H9 (cell line): Measurements from ENCODE around the gene ABCA10. TPM values are rescaled to one million over a fixed set of nuclear protein-coding genes. Genes with fewer than 3 reads are reported as not detected.

Source experiments
- DNase-seq: peaks from one replicate; pipeline ENCODE4 v3.0.0-alpha.2; 2017
- H2AFZ ChIP-seq: one replicate; pipeline ENCODE4 v1.6.1; 2013; ENCODE audit warnings: mild to moderate bottlenecking, low read length, control low read depth, moderate library complexity
- H2AK5ac ChIP-seq: 2 replicates; pipeline ENCODE4 v1.6.1; 2013; ENCODE audit warnings: low read length, control low read depth, mixed read lengths; ENCODE audit not compliant: insufficient read length
- H2BK120ac ChIP-seq: one replicate; pipeline ENCODE4 v1.6.1; 2013; ENCODE audit warnings: low read depth, mild to moderate bottlenecking, low read length, control low read depth, inconsistent platforms; ENCODE audit not compliant: poor library complexity, severe bottlenecking
- H2BK12ac ChIP-seq: 2 replicates; pipeline ENCODE4 v1.6.1; 2013; ENCODE audit warnings: low read length, control low read depth, mixed read lengths, low read depth; ENCODE audit not compliant: insufficient read length
- H2BK15ac ChIP-seq: 2 replicates; pipeline ENCODE4 v1.6.1; 2013; ENCODE audit warnings: low read depth, low read length, control low read depth
- H2BK20ac ChIP-seq: one replicate; pipeline ENCODE4 v1.6.1; 2013; ENCODE audit warnings: low read depth, mild to moderate bottlenecking, low read length, control low read depth, inconsistent platforms; ENCODE audit not compliant: poor library complexity, severe bottlenecking
- H2BK5ac ChIP-seq: 2 replicates; pipeline ENCODE4 v1.6.1; 2013; ENCODE audit warnings: low read length, control low read depth, mixed read lengths; ENCODE audit not compliant: insufficient read length
- H3K14ac ChIP-seq: 2 replicates; pipeline ENCODE4 v1.6.1; 2013; ENCODE audit warnings: low read length, control low read depth; ENCODE audit not compliant: insufficient read depth
- H3K18ac ChIP-seq: 2 replicates; pipeline ENCODE4 v1.6.1; 2013; ENCODE audit warnings: low read depth, mild to moderate bottlenecking, mixed read lengths, low read length, control low read depth; ENCODE audit not compliant: insufficient read length
- H3K23ac ChIP-seq: 2 replicates; pipeline ENCODE4 v1.6.1; 2013; ENCODE audit warnings: low read length, control low read depth, mixed read lengths, low read depth; ENCODE audit not compliant: insufficient read length
- H3K23me2 ChIP-seq: 2 replicates; pipeline ENCODE4 v1.6.1; 2013; ENCODE audit warnings: low read depth, mild to moderate bottlenecking, mixed read lengths, low read length, control low read depth; ENCODE audit not compliant: insufficient read length, poor library complexity, severe bottlenecking
- H3K27ac ChIP-seq: 2 replicates; pipeline ENCODE4 v1.5.1; 2013; ENCODE audit warnings: low read length, control low read depth, mixed read lengths, low read depth; ENCODE audit not compliant: insufficient read length
- H3K27me3 ChIP-seq: 2 replicates; pipeline ENCODE4 v1.6.1; 2013; ENCODE audit warnings: low read length, control low read depth, inconsistent platforms; ENCODE audit not compliant: insufficient read depth
- H3K4ac ChIP-seq: 2 replicates; pipeline ENCODE4 v1.6.1; 2013; ENCODE audit warnings: low read depth, mild to moderate bottlenecking, control low read depth, inconsistent platforms, low read length, moderate library complexity
- H3K4me1 ChIP-seq: 2 replicates; pipeline ENCODE4 v1.6.1; 2013; ENCODE audit warnings: low read length, control low read depth, inconsistent platforms; ENCODE audit not compliant: insufficient read depth
- H3K4me2 ChIP-seq: 2 replicates; pipeline ENCODE4 v1.6.1; 2013; ENCODE audit warnings: low read length, control low read depth, mixed read lengths; ENCODE audit not compliant: insufficient read length, insufficient read depth
- H3K56ac ChIP-seq: 2 replicates; pipeline ENCODE4 v1.6.1; 2013; ENCODE audit warnings: low read depth, mild to moderate bottlenecking, mixed read lengths, low read length, control low read depth; ENCODE audit not compliant: insufficient read length
- H3K79me1 ChIP-seq: 2 replicates; pipeline ENCODE4 v1.6.1; 2013; ENCODE audit warnings: low read depth, mild to moderate bottlenecking, moderate library complexity, low read length, control low read depth, inconsistent platforms; ENCODE audit not compliant: insufficient read depth, poor library complexity, severe bottlenecking
- H3K79me2 ChIP-seq: 2 replicates; pipeline ENCODE4 v1.6.1; 2013; ENCODE audit warnings: low read length, control low read depth, inconsistent platforms; ENCODE audit not compliant: insufficient read depth
- H3K9ac ChIP-seq: 2 replicates; pipeline ENCODE4 v1.6.1; 2013; ENCODE audit warnings: low read length, control low read depth, mixed read lengths; ENCODE audit not compliant: insufficient read length; ENCODE audit errors: extremely low read depth
- H3K9me3 ChIP-seq: one replicate; pipeline ENCODE4 v1.6.1; 2013; ENCODE audit warnings: low read depth, low read length, inconsistent platforms; ENCODE audit not compliant: control insufficient read depth
- H3T11ph ChIP-seq: one replicate; pipeline ENCODE4 v1.6.1; 2013; ENCODE audit warnings: mild to moderate bottlenecking, low read length, control low read depth, inconsistent platforms
- H4K20me1 ChIP-seq: one replicate; pipeline ENCODE4 v1.6.1; 2013; ENCODE audit not compliant: control insufficient read depth, insufficient read length, insufficient read depth
- H4K5ac ChIP-seq: 2 replicates; pipeline ENCODE4 v1.6.1; 2013; ENCODE audit warnings: low read depth, mild to moderate bottlenecking, mixed read lengths, low read length, control low read depth; ENCODE audit not compliant: insufficient read length
- H4K8ac ChIP-seq: replicated peaks from 2 replicates; pipeline ENCODE4 v1.6.1; 2013; ENCODE audit warnings: low read length, control low read depth, mixed read lengths, low read depth; ENCODE audit not compliant: insufficient read length
- H4K91ac ChIP-seq: 2 replicates; pipeline ENCODE4 v1.6.1; 2013; ENCODE audit warnings: low read depth, mild to moderate bottlenecking, moderate library complexity, mixed read lengths, low read length, control low read depth; ENCODE audit not compliant: insufficient read length
- H3K27ac Mint-ChIP-seq, 3 experiments: 2 replicates in 2 of 3; 3 replicates in 1 of 3; pipeline ENCODE4 v1.8.0; 2020 to 2021; ENCODE audit warnings: mixed read lengths in 3 of 3, mild to moderate bottlenecking in 1 of 3, moderate library complexity in 1 of 3
- H3K27me3 Mint-ChIP-seq: 2 replicates; pipeline ENCODE4 v1.8.0; 2021; ENCODE audit warnings: low read depth, mild to moderate bottlenecking, moderate library complexity, mixed read lengths
- H3K36me3 Mint-ChIP-seq, 3 experiments: 2 replicates in 2 of 3; 3 replicates in 1 of 3; pipeline ENCODE4 v1.8.0; 2020 to 2021; ENCODE audit warnings: low read depth in 3 of 3, mixed read lengths in 3 of 3; ENCODE audit not compliant: insufficient read depth in 1 of 3
- H3K4me1 Mint-ChIP-seq, 2 experiments: 2 replicates each; pipeline ENCODE4 v1.8.0; 2020; ENCODE audit warnings: mixed read lengths in 2 of 2
- H3K4me3 Mint-ChIP-seq, 2 experiments: 2 replicates in 1 of 2; 3 replicates in 1 of 2; pipeline ENCODE4 v1.8.0; 2020 to 2021; ENCODE audit warnings: mild to moderate bottlenecking in 2 of 2, mixed read lengths in 2 of 2, moderate library complexity in 1 of 2
- H3K9me3 Mint-ChIP-seq, 2 experiments: 2 replicates in 1 of 2; 3 replicates in 1 of 2; pipeline ENCODE4 v1.8.0; 2020; ENCODE audit warnings: mild to moderate bottlenecking in 2 of 2, mixed read lengths in 2 of 2, moderate library complexity in 1 of 2
- CTCF ChIP-seq: fragments of 200-600 bp; sonication (generic); conservative IDR thresholded peaks from 3 replicates; pipeline ENCODE4 v1.8.0; 2021; ENCODE audit warnings: antibody characterized with exemption, mild to moderate bottlenecking
- WGBS: extraction: QIAGEN DNeasy Blood & Tissue Kit; methylation state at CpG from one replicate; pipeline ENCODE4 v1.1.7; 2013; ENCODE audit warnings: missing lambda C conversion rate, low lambda C conversion rate, mixed read lengths; ENCODE audit not compliant: insufficient read length; ENCODE audit errors: extremely low coverage; 5-methylcytosine and 5-hydroxymethylcytosine counted together
- total RNA-seq: library from RNA; stranded (reverse); gene quantifications from 2 replicates; pipeline ENCODE4 v1.2.1, GENCODE V29; 2021

The ABCA10 gene
- total RNA-seq, 1 experiment from 2014 or later, result not detected

DNA sequence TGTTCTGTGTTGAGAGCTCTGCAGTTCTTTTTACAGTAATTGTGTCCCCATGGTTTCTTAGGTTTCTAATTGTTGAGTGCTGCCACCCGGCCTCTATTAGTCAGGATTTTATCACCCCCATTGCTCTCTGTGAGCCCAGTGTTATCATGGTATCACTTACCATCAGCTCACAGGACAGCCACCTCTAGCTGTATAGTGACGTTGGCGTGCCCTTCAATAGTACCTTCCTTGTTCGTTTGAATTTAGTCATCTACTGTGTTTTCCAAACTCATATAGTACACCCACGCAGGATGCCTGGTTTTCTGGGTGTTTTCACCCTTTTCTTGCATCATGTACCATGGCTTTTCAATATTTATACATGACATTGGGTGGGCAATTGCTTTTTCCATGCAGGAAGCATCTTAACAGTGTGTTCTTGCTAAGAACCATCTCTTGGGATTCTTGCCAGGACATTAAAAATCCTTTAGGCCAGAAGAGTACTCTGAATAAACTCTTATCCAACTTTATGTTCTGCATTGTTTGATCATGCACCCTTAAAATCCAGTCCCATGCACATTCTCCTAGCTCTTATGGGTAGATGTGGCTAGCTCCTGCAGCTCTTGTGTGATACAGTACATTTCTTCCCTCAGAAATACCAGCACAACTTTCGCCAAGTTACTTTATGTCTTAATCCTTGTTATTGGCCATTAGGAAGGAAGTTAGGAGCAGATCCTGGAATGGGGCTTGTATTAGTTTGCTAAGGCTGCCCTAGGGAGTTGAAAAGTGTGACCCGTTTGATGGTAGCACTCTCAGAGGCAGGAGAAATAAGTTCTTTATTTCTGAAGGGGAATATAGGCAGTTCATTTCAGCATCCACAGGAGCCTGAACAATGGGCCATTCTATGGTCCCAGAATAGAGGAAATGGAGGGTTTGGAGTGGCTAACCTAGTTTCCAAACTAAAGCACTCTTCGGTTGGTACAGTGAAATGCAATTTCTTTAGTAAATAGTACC, 11.3 kb upstream of the ABCA10 start:
- no peak overlapping the region for H2AK5ac ChIP-seq
- H3K23ac ChIP-seq, result no peak overlapping the region
- H4K20me1 ChIP-seq, result no peaks in the 10 kb centered on the region
- Mint-ChIP-seq H3K36me3 (no peaks in the 10 kb centered on the region), H3K27ac (no peak overlapping the region), H3K4me1 (peaks cover 0 to 2% of the 10 kb centered on the region in 2 experiments; a peak in 2 of 4 replicates), H3K27me3 (no peaks in the 10 kb centered on the region), H3K4me3 (no peak overlapping the region), H3K9me3 (no peaks in the 10 kb centered on the region)
- H3K4me2 ChIP-seq, result no peak overlapping the region
- no peak overlapping the region for H3K9ac ChIP-seq
- no peak overlapping the region for H4K91ac ChIP-seq
- no peaks in the 10 kb centered on the region for H3K23me2 ChIP-seq
- H3K18ac ChIP-seq, result no peak overlapping the region
- H2BK5ac ChIP-seq, result no peak overlapping the region
- H2BK12ac ChIP-seq, result no peak overlapping the region
- TF ChIP-seq CTCF, result no peak
- H2BK120ac ChIP-seq, result no peak overlapping the region
- no peak overlapping the region for H3K27ac ChIP-seq
- H4K5ac ChIP-seq, result no peak overlapping the region
- no peak overlapping the region for H4K8ac ChIP-seq
- no peak overlapping the region for H2BK20ac ChIP-seq
- no peak for DNase-seq
- H2BK15ac ChIP-seq, result no peak overlapping the region
- no peaks in the 10 kb centered on the region for H3K79me2 ChIP-seq
- no peak overlapping the region for H3K4ac ChIP-seq
- no peaks in the 10 kb centered on the region for H3K9me3 ChIP-seq
- no peaks in the 10 kb centered on the region for H3K79me1 ChIP-seq
- H3K4me1 ChIP-seq, result no peaks in the 10 kb centered on the region
- H3K14ac ChIP-seq, result no peak overlapping the region
- no peaks in the 10 kb centered on the region for H3K27me3 ChIP-seq
- no peak overlapping the region for H3K56ac ChIP-seq
- no peak overlapping the region for H3T11ph ChIP-seq
- H2AFZ ChIP-seq, result no peak overlapping the region
- WGBS, result no CpG with 5 or more reads among the region's 8 CpGs
